ENCODE results near the gene WRNIP1. TPM values are rescaled to one million over a fixed set of nuclear protein-coding genes. Genes with fewer than 3 reads are reported as not detected.

The WRNIP1 gene
- total and polyA plus RNA-seq, 12 donors, result 27.7 to 82.2 (median 53.8) TPM

- 42 to 51% (median 49%) methylated on average over 9 of the region's 9 CpGs for WGBS, 4 donors
- Histone ChIP-seq H3K36me3 (replicated peaks in 1 of 2) (peaks cover 0 to 7% of the 10 kb centered on the region in 2 donors), H3K9me3 (replicated peaks in 1 of 3) (no peaks in the 10 kb centered on the region), H3K27me3 (no peaks in the 10 kb centered on the region), H3K4me3 (peak overlapping the region in 1 of 4 donors; percentile 93), H3K4me1 (replicated peaks in 1 of 2) (peaks cover 5 to 45% of the 10 kb centered on the region in 2 donors), H3K27ac (no peak overlapping the region)
- intact Hi-C loops (cut with DNase I), result no loop called here
- no peak for DNase-seq
- no peak for TF ChIP-seq CTCF (IDR thresholded peaks at IDR 0.05)
- no peak for TF ChIP-seq POLR2A (IDR thresholded peaks at IDR 0.05)
Measured at GRCh38 chr6:2767657-2768524, 2.7 kb downstream of the WRNIP1 start.

GRCh38 chr6:2768696-2769095 is 3.5 kb downstream of the WRNIP1 start:
- H3K4me3 ChIP-seq, result peak overlapping the region in 1 of 4 donors; percentile 93
- H3K9me3 ChIP-seq (replicated peaks in 1 of 3), result no peaks in the 10 kb centered on the region
- DNase-seq, result no peak
- peaks cover 5 to 45% of the 10 kb centered on the region in 2 donors for H3K4me1 ChIP-seq (replicated peaks in 1 of 2)
- 57 to 63% (median 60%) methylated on average over 6 of the region's 6 CpGs for WGBS, 4 donors
- H3K27me3 ChIP-seq, result no peaks in the 10 kb centered on the region
- TF ChIP-seq POLR2A (IDR thresholded peaks at IDR 0.05), result no peak
- no peak for TF ChIP-seq CTCF (IDR thresholded peaks at IDR 0.05)
- H3K27ac ChIP-seq, result no peak overlapping the region
- intact Hi-C loops (cut with DNase I), result no loop called here
- H3K36me3 ChIP-seq (replicated peaks in 1 of 2), result peaks cover 0 to 7% of the 10 kb centered on the region in 2 donors

GRCh38 chr6:2770171-2770570 is 5.0 kb downstream of the WRNIP1 start:
- intact Hi-C loops (cut with DNase I), result no loop called here
- Histone ChIP-seq H3K4me1 (replicated peaks in 1 of 2) (peaks cover 5 to 40% of the 10 kb centered on the region in 2 donors), H3K36me3 (replicated peaks in 1 of 2) (peaks cover 0 to 7% of the 10 kb centered on the region in 2 donors), H3K27me3 (no peaks in the 10 kb centered on the region), H3K9me3 (replicated peaks in 1 of 3) (no peaks in the 10 kb centered on the region), H3K27ac (no peak overlapping the region), H3K4me3 (no peak overlapping the region)
- DNase-seq, result peak in 1 of 7 donors; percentile 36
- WGBS, 4 donors, result 51 to 61% (median 56%) methylated on average over 13 of the region's 13 CpGs
- TF ChIP-seq POLR2A (IDR thresholded peaks at IDR 0.05) (no peak), CTCF (IDR thresholded peaks at IDR 0.05) (no peak)

- Histone ChIP-seq H3K4me1 (replicated peaks in 1 of 2) (peaks cover 5 to 40% of the 10 kb centered on the region in 2 donors), H3K27ac (no peak overlapping the region), H3K27me3 (no peaks in the 10 kb centered on the region), H3K9me3 (replicated peaks in 1 of 3) (no peaks in the 10 kb centered on the region), H3K36me3 (replicated peaks in 1 of 2) (peaks cover 0 to 7% of the 10 kb centered on the region in 2 donors), H3K4me3 (no peak overlapping the region)
- intact Hi-C loops (cut with DNase I), result no loop called here
- 86 to 93% (median 89%) methylated on average over 4 of the region's 4 CpGs for WGBS, 4 donors
- no peak for DNase-seq
- TF ChIP-seq CTCF (IDR thresholded peaks at IDR 0.05), result no peak
- TF ChIP-seq POLR2A (IDR thresholded peaks at IDR 0.05), result no peak
Measured at GRCh38 chr6:2771079-2771478, 5.9 kb downstream of the WRNIP1 start.
